ENCODE data around the gene ART3.
A peak's percentile ranks its signal among the peaks of the same experiment; 100 is the strongest.

Gene ART3

GRCh38 chr4:76074993-76075600 lies 588 bp downstream of the ART3 start:
- DNase-seq = no peak

GRCh38 chr4:76078033-76078613 lies 3.6 kb downstream of the ART3 start:
- DNase-seq = no peak

DNA sequence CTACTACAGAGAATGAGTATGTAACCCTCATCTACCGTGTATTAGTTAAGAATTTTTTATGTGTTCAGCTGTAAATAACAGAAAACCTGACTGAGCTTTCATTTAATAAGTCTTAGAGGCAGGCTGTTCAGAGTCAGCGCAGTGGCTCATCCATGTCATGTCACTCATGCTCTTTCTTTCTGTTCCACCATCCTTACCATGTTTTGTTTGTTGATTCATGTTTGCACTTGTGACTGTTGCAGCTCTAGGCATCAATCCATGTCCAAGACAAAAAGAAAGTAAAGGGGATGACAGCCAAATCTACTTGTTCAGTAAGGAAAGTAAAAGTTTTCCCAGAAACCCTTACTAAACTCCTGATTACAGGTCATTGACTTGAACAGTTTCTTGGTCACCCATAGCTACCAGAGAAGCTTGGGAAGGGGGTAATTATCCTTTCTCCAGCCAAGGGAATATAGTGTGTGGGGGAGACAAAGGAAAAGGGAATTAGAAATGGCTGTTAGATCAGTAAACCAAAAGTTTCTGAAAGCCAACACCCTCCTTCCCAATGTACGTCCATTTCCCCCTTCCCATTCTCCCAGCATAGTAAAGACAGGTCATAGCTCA lies 9.0 kb downstream of the ART3 start:
- DNase-seq = no peak

DNA sequence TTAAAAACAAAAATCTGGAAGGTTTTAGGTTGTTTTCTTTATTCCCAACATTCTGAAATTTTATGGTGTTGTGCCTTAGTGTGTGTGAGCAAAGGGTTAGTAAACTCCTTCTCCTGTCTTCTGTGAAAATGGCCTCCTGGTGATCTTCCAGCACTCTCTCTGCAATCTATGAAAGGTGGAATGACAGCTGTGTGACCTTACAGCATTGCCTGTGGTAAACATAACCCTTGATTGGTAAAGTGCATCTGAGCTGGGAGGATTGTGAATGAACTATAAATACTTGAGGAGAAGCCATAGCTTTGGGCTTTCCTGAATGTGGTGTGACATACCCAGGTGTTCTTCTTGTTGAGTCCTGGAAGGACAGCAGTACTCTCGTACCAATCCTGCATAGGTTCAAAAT lies 10.0 kb downstream of the ART3 start:
- no peak for DNase-seq

GRCh38 chr4:76087007-76087769 lies 12.7 kb downstream of the ART3 start:
- no peak for DNase-seq

DNA sequence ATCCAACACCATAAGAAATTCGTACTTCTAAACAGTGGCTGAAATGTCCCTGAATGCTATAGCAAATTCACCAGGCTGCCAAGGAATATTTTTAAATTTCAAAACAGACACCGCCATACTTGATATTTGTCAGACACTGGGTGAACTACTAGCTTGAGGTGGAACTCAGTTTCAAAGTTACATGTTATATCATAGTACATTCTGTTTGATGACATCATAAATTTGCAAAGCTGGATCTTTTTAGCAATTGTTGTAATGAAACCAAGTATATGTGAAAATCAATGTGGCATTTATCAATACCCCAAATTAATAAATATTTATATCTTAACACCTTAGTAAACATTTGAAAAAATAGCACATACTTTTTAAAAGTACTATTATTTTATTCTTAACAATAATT lies 14.2 kb downstream of the ART3 start:
- no peak for DNase-seq

DNA sequence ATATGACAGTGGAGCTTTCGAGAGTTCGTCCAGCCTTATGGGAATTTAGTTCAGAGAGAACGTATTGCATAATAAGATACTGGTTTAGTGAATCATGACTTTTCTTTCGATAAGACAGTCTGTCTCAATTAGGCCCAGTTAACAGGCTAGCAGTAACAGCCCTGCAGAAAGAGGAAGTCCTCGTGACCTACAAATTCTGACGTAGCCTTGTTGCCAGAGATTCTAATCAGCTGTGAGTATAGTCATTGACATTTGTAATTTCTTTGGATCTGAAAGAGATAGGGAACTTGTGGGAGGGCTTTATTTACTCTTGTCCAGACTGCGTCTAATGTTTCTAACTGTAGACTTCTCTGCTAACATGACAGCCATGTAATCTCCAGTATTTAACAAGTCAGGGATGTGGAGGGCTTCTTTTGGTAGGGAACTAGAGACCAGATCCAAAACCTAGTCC lies 15.8 kb downstream of the ART3 start:
- no peak for DNase-seq

GRCh38 chr4:76091052-76091451 lies 16.5 kb downstream of the ART3 start:
- DNase-seq = no peak

DNA sequence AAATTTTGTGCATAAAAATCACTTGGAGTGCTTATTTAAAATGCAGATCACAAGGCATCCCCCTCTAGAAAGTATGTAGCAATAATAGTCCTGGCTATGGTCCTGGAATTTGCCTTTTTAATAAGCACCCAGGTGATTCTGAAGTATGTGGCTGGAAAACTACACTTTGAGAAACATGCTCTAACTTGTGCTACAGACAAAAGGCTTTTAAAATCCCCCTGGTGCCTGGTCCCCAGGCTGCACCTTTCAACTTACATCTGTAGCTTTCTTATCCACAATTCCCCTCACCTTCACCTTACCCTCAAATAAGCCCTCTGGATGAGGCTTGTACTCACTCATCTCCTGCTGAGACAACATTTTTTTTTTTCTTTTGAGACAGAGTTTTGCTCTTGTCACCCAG lies 21.1 kb downstream of the ART3 start:
- DNase-seq = no peak

DNA sequence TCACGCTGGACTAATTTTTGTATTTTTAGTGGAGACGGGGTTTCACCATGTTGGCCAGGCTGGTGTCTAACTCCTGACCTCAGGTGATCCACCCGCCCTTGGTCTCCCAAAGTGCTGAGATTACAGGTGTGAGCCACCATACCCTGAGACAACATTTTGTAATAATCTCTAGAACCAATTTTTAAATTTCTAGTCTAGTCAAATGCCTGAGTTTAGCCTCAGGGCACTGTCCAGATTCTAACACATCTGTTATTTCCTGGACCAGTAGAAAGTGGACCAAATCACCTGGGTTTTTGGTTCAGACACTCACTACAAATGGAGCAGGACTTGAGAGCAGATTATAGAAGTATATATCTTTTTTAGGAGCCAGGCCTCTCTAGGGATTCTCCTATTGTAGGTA lies 21.6 kb downstream of the ART3 start:
- DNase-seq = no peak

GRCh38 chr4:76105652-76106051 lies 31.1 kb downstream of the ART3 start:
- DNase-seq = no peak

GRCh38 chr4:76106442-76106841 lies 31.9 kb downstream of the ART3 start:
- DNase-seq = no peak

DNA sequence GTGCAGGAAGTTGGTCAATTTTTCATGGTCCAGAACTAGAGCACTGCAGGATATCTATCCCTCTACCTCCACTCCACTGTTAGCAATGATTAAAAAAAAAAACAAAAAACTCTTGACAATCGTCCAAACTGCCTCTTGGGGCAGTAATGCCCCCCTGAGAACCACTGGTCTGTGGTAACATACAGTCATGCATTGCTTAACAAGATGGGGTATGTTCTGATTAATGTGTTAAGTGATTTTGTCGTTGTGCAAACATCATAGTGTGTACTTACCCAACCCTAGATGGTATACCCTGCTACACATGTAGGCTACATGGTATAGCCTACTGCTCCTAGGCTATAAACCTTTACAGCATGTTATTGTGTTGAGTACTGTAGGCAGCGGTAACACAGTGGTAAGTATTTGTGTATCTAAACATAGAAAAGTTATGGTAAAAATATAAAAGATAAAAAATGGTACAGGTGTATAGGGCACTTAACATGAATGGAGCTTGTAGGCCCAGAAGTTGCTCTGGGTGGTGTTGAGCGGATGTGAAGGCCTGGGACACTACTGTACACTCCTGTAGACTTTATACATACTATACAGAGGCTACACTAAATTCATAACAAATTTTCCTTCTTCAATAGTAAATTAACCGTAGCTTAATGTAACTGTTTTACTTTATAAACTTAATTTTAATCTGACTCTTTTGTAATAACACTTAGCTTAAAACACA lies 34.1 kb downstream of the ART3 start:
- DNase-seq = no peak

DNA sequence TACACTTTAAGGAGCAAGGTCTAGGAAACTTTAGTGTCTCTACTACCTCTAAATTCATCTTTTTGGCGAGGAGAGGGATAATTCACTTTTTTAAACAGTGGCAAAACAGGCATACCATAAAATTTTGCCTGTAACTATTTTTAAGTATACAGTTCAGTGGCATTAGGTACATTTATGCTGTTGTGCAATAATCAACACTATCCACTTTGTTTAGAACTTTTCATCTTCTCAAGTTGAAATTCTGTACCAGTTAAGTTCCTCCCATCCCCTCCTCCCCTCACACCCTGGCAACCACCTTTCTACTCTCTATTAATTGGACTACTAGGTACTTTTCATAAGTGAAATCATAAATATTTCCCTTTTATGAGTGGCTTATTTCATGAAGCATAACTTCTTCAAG lies 42.3 kb downstream of the ART3 start:
- no peak for DNase-seq

DNA sequence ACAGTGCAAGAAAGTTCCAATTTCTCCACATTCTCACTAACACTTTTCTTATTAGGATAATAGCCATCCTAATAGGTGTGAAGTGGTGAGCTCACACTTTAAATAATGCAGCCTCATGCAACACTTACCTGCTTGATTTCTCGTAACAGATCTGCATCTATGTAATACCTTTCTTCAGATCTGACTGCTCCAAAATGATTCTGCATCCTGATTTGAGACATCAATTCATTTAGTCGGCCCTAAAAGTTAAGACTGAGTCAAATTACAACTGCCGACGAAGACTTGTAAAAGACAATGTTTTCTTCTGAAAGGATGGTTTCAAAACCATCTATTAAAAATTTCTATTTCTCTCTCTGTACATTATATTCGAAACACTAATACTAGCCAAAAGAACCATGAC lies 43.0 kb downstream of the ART3 start:
- no peak for DNase-seq

DNA sequence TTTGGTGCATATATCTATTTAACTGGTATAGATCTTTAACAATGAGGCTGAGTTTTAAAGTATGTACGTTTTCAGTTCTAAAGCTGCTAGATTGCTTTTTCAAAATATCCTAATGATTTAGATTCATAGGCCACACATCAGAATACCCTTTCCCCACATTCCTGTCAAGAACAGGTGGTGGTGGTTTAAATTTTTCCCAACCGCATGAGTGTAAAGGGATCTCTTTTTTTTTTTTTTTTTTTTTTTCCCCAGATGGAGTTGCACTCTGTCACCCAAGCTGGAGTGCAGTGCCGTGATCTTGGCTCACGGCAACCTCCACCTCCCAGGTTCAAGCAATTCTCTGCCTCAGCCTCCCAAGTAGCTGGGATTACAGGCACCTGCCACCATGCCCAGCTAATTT lies 45.7 kb downstream of the ART3 start:
- no peak for DNase-seq

DNA sequence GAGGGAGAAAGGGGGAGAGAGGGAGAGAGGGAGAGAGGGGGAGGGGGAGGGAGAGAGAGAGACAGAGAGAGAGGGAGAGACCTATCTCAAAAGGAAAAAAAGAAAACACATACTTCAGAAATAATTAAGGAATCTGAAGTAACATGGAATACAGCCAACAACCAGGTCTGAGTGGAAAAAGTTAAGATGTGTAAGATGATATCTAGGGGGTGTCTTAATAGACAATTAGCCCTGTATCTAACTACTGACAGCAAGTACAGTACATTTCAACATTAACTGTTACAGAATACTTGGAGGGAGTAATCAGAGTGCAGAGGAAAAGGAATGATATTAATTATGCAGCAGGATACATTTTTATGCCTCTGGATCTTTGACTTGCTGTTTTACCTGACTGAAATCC lies 51.3 kb downstream of the ART3 start:
- no peak for DNase-seq

DNA sequence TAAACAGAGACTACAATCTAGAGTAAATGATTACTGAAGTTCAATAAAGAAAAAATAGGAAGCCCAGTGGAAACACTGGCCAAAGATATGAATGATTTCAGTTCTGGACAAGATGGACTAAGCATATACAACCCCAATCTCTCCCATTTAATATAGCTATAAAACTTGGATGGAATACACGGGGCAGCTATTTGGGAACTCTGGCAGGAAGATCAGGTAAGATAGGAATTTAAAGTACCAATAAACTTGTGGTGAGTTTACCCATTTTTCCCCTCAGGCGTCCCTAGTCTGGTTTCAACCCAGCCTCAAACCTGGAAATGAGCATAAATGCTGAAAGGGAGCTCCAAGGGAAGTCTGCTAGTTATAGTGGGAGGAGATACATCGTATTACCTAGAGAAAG lies 53.2 kb downstream of the ART3 start:
- no peak for DNase-seq

DNA sequence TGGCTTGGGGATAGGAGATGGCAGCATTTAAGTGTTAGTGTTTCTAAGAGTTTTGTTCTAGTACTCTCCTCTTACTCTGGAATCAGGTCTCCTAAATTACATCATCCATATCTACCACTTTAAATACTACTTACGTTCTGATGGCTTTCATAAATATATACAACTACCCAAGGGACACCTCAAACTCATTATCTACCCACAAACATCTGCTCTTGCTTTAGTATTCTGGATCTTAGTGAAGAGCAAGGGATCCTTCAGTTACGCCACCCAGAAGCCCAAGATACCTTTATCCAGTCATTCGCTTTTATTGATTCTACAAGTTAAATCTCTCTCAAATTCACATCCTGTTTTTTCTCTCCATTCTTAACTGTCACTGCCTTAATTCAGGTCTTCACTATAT lies 66.7 kb downstream of the ART3 start:
- no peak for DNase-seq

GRCh38 chr4:76144546-76144945 lies 70.0 kb downstream of the ART3 start:
- no peak for DNase-seq

DNA sequence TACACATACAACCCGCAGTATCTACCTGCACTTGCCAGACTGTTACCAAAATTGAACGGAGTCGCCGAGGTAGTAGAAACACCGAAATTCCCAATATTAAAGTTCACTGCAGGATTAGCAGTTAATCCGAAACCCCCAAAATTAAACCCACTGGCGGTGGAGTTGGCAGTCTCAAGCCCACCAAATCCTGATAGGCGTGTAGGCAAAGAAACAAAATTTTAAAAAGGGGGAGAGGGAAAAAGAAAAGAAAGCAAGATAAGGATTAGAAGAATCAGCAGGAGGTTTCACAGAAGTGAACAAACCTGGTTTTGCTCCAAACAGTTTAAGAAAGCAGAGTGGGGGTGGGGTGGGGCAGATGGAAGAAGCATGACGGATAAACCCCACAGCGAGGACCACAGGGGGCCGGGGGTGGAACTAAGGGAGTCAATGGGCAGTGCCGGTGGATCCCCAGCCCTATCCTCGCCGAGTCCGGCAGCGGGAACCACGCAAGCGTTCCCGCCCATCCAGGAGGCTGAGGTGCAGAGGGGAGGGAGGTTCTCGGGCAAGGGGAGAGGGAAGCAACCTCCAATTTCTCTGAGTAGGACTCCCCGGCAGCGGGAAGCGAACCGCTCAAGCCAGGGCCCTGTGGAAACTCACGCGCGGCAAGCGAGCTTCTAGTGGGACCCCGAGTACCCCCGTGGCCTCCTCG lies 73.1 kb downstream of the ART3 start:
- DNase-seq = no peak

GRCh38 chr4:76148142-76148865 lies 73.8 kb downstream of the ART3 start, which contains the start of gene NUP54:
NUP54 (minus strand) TSS chr4:76148397; CDS start chr4:76148374, 23 bp downstream.
- DNase-seq = peak; percentile 94
